ENCODE data around the gene RNU6-1. TPM values are rescaled to one million over a fixed set of nuclear protein-coding genes. Genes with fewer than 3 reads are reported as not detected.

Gene RNU6-1
- total RNA-seq, 1 donor from 2014 or later = not detected

DNA sequence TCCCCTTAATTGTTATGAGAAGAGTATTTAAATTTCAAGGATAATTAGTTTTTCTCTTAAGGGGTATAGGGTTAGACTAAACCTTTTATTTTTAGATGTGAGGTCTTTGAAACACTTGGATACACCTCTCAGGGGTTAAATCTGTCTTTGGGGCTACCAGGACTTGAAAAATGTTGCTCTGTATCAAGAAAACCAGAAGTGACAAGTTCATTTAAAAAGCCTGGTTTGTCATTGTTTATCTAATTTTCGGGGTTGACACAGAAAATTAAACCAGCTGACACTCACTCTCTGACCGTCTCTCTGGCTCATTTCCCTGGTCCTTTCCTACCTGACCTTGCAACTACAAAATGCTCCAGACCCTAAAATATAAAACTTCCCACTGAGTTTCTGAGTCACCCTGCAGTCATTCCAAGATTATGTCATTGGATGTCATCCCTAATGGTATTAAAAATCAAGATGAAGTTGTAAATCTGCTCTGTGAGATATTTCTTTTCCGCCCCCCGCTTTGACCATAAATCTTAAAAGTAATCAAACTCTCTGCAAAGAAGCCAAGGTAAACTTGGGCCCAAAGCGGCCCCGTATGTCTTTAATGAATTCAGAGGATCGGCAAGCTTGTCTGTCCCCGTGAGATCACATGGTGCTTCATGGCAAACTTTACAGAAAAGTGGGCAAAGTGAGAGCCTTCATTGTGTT lies 47.4 kb downstream of the RNU6-1 start:
- TF ChIP-seq, protein P1, sequence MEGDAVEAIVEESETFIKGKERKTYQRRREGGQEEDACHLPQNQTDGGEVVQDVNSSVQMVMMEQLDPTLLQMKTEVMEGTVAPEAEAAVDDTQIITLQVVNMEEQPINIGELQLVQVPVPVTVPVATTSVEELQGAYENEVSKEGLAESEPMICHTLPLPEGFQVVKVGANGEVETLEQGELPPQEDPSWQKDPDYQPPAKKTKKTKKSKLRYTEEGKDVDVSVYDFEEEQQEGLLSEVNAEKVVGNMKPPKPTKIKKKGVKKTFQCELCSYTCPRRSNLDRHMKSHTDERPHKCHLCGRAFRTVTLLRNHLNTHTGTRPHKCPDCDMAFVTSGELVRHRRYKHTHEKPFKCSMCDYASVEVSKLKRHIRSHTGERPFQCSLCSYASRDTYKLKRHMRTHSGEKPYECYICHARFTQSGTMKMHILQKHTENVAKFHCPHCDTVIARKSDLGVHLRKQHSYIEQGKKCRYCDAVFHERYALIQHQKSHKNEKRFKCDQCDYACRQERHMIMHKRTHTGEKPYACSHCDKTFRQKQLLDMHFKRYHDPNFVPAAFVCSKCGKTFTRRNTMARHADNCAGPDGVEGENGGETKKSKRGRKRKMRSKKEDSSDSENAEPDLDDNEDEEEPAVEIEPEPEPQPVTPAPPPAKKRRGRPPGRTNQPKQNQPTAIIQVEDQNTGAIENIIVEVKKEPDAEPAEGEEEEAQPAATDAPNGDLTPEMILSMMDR (conservative IDR thresholded peaks at IDR 0.05) = no peak
- no peak overlapping the region for H3K27ac Mint-ChIP-seq (ENCODE audit: unreplicated experiment)
- H3K9me3 Mint-ChIP-seq = peaks cover 9% of the 10 kb centered on the region
- peaks cover under 1% of the 10 kb centered on the region for H3K4me1 Mint-ChIP-seq
- no peak overlapping the region for H3K4me3 Mint-ChIP-seq
- H3K27me3 Mint-ChIP-seq (ENCODE audit: low read depth) = no peaks in the 10 kb centered on the region
- H3K36me3 Mint-ChIP-seq (ENCODE audit: low read depth) = peaks cover 11% of the 10 kb centered on the region
- no peak for DNase-seq (ENCODE audit: low read depth, low spot score)

DNA sequence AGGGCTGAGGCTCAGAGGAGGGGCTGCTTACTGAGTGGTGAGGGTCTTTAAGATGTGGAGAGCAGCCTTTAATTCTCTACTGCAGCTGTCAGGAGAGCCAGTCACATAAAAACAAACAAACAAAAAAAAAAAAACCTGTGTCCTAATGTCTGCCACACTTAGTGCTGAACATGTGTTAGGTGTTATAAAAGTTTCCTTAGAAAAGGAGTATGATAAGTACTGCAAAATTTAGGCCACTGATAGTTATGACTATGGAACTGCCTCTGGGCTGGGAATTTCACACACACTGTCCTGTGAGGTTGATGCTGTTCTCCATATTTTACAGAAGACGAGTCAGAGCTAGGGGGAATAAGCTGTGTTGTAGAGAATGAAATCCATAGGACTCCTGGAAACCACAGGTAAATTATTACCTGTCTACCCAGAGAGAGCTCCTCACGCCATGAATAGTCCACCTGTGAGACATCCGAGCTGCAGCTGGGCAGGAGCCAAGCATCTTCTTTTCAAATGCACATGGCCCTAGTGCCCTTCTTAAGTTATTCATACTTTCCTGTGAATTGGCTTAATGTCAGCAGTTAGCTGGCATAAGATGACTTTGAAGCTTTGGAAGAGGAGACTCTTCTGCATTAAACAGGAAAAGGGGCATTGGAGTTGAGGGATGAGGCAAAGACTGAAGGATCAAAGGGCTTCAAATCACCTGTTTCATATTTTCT lies 49.1 kb downstream of the RNU6-1 start:
- Mint-ChIP-seq H3K27ac (ENCODE audit: unreplicated experiment) (no peak overlapping the region), H3K4me1 (peaks cover 9% of the 10 kb centered on the region), H3K9me3 (peaks cover 9% of the 10 kb centered on the region), H3K27me3 (ENCODE audit: low read depth) (peaks cover 2% of the 10 kb centered on the region), H3K4me3 (no peak overlapping the region), H3K36me3 (ENCODE audit: low read depth) (peaks cover 10% of the 10 kb centered on the region)
- TF ChIP-seq, protein P1 (conservative IDR thresholded peaks at IDR 0.05) = no peak
- no peak for DNase-seq (ENCODE audit: low read depth, low spot score)

Other genes with a start within 250 kb of the RNU6-1 start
- gene SKOR1, start 14.5 kb downstream of the RNU6-1 start, total RNA-seq = 0.36 and 0.49 TPM in 2 replicates
- gene PIAS1, start 214.3 kb upstream of the RNU6-1 start, total RNA-seq = 41.3 and 42.6 TPM in 2 replicates